Kasumi-1 (cell line): Measurements from ENCODE around the gene CCDC149.

Experiments
- DNase-seq, 2 experiments: peaks; one replicate each; lab custom pipeline; 2025; lab: John Stamatoyannopoulos, UW

CCDC149 gene

GRCh38 chr4:24777536-24778463 lies 135.0 kb downstream of the CCDC149 start:
- DNase-seq: no peak

- DNase-seq: no peak
These were observed 137.1 kb downstream of the CCDC149 start for GRCh38 chr4:24775750-24776149.

GRCh38 chr4:24775032-24775605 lies 137.7 kb downstream of the CCDC149 start:
- no peak for DNase-seq

DNA sequence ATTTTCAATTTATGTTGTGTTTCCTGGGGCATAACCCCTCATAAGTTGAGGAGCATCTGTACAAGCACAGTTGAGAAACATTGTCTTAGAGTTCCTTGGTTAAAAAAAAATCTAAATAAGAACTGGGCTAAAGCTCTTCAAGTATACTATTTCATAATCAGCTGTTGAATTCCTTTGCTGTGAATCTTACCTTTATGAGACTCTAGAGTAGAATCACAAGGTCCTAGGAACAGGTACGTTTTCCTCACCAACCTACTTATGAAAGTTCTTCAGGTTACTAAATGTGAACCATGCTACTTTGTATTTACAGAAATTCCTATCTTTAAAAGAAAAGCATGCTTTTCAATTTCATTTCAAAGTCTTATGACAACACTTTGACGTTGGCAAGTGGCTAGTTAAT lies 138.4 kb downstream of the CCDC149 start:
- DNase-seq: no peak

DNA sequence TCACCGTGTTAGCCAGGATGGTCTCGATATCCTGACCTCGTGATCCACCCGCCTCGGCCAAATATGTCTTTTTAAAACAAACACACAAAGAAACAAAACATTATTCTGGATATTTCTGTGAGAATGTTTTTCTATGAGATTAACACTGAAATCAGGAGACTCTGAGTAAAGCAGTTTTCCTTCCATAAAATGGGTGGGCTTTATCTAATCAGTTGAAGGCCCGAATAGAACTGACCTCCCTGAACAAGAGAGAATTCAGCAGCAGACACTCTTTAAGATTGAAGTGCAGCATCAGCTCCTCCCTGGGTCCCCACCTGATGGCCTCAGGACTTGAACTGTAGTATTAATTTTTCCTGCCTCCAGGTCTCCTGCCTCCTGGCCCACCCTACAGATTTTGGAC lies 139.9 kb downstream of the CCDC149 start:
- no peak for DNase-seq

DNA sequence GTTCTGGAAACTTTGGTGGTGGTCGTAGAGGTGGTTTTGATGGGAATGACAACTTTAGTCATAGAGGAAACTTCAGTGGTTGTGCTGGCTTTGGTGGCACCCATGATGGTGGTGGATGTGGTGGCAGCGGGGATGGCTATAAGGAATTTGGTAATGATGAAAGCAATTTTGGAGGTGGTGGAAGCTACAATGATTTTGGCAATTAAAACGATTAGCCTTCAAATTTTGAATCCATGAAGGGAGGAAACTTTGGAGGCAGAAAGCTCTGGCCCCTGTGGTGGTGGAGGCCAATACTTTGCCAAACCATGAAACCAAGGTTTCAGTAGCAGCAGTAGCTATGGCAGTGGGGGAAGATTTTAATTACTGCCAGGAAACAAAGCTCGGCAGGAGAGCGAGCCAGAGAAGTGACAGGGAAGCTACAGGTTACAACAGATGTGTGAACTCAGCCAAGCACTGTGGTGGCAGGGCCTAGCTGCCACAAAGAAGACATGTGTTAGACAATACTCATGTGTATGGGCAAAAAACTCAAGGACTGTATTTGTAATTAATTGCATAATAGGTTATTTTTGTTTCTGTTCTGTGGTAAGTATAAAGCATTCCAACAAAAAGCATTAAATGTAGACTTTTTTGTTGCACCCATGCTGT lies 140.7 kb downstream of the CCDC149 start:
- no peak for DNase-seq

GRCh38 chr4:24771241-24771640 lies 141.6 kb downstream of the CCDC149 start:
- DNase-seq: no peak

DNA sequence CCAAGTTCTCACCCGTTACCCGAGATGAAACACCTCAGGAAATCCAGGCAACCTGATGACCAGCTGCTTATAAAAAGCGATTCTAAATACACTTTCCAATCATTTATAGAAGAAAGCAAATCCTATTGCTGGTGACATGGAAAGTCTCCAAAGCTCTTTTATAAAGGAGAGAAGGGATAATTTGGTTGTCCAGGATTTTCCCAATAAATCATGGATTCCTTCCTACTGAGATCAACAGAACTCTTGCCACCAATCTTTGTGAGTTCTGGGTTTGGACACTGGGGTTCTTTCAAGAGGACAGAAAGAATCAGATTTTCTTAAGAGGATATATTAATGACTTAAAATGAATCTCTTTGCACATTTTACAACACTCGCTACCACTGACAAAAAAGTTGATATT lies 142.2 kb downstream of the CCDC149 start:
- no peak for DNase-seq

DNA sequence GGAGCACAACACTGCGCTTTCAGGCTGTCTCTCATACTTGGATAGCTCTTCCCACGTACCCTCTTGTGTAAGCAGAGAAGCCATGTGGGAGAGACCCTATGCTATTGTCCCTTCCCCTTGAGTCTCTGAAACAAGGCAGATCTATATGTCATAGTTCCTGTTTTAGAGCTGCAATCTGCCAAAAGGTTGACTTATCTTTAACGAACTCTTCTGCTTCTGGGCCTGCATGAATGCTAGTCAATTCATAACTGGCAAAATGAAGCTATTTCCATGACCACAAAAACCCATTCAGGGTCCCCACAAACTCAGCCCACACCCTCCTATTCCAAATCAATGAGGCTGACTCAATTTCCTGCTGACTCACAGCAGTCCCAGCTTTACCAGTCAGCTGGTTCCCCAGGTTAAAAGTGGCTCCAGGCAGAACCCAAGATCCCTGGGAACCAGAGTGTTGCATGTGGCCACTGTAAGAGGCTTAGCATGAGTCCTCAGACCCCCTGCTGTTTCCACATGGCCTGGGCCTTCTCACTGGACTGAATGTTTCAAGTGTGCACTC lies 142.7 kb downstream of the CCDC149 start:
- peak; percentile 76 to 85 for DNase-seq

DNA sequence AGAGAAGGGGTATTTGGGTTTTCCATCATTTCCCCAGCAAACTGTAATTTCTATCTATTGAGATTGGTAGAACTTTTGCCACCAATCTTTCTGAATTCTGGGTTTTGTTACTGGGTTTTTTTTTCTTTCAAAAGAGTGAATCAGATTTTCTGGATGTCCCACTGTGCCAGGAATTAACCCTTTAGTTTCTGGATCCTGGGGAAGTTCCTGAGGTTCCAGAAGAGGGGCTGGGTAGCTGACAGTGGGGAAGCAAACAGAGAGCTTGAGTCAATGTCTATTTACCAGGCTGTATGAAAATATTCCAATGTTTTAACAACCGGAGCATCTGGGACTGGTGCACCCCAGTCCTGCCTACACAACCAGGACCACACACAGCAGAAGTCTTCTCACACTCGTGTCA lies 143.3 kb downstream of the CCDC149 start:
- DNase-seq: no peak

GRCh38 chr4:24768604-24769003 lies 144.2 kb downstream of the CCDC149 start:
- no peak for DNase-seq

GRCh38 chr4:24768006-24768405 lies 144.8 kb downstream of the CCDC149 start:
- no peak for DNase-seq

DNA sequence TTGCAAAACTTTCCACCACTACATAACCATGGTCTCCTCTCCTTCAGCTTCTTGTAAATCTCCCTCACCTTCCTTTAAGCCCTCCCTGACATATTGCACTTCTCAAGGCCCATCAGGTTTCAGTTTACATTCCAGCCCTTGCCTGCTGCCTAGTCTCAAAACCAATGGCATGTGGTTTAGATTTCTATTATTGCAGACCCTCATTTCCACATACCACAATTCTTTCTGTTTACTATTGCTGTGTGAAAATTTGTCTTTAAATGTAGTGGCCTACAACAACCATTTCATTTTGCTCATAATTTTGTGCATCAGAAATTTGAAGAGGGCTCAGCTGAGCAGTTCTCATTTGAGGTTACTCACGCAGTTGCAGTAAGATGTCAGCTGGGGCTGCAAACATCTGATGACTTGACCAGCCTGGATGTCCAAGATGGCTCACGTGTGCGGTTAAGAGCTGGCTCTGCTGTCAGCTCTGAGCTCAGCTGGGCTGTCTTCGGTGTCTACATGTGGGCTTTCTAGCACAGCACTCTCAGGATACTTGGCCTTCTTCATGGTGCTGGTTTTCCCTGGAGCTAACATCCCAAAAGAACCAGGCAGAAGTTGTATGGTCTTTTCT lies 147.4 kb downstream of the CCDC149 start:
- no peak for DNase-seq

DNA sequence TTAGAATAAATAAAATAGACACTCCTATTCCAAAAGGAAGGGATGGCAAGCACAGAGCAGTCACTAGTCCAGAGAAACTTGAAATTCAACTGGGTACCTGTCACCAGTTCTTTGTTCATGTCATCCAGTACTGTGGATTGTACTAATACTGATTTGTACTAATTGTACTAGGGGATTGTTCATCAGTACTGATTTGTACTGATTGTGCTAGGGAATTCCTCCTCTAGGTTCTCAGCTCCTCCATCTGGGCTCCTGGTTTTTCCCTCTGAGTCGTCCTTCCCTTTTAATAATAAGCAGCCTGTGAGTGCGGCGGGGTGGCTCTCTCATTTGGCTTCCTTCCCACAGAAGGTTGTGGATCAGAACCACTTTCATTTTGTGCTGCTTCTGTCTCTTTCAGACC lies 148.5 kb downstream of the CCDC149 start:
- no peak for DNase-seq

DNA sequence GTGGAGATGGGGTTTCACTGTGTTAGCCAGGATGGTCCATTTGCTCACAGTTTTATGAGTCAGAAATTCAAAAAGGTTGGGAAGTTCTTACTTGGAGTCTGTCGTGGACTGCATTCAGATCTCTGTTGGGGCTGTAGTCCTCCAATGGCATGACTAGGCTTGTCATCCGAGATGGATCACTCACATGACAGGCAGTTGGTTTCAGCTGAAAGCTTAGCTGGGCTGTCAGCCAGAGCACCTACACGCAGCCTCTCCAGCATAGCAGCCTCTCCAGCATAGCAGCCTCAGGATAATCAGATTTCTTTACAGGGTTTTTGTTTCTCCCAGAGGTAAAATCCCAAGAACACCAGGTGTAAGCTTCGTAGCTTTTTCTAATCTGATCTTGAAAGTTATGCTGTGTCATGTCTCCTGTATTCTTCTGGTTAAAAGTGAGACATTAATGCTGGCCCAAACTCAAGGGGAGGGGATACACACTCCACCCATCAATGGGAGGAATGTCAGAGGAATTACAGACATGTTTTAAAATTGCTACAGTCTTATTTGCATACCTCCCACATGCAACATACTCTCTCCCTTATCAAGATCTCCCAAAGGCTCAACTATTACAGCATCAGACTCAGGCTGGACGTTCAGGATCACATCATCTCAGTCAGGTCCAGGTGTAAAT lies 149.1 kb downstream of the CCDC149 start:
- DNase-seq: no peak
